ENCODE measurements around the gene CD163L1.
"Not testable (repeated sequence)": the region's sequence is repeated elsewhere in the genome, so short reads cannot be mapped to it uniquely, and the experiment has no call there.

The CD163L1 gene

GRCh38 chr12:7403466-7403865 lies 40.5 kb downstream of the CD163L1 start:
- DNase-seq: no peak

GRCh38 chr12:7399089-7399488 lies 44.9 kb downstream of the CD163L1 start:
- no peak for DNase-seq

DNA sequence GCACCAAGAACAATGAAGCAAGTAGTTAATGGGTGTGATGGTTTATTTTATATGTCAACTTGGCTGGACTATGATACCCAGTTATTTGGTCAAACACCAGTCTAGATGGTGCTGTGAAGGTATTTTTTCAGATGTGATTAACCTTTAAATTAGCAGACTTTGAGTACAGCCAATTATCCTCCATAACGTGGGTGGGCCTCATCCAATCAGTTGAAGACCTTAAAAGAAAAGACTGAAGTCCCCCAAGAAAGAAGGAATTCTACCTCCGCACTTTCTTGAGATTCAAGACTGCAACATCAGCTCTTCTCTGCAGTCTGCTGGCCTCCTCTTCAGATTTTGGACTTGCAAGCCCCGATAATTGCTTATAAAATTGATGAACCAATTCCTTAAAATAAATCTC lies 47.5 kb downstream of the CD163L1 start:
- no peak for DNase-seq

GRCh38 chr12:7395950-7396349 lies 48.0 kb downstream of the CD163L1 start:
- no peak for DNase-seq

- no peak for DNase-seq
These were observed 56.7 kb downstream of the CD163L1 start for GRCh38 chr12:7387289-7387688.

GRCh38 chr12:7383157-7383556 lies 60.8 kb downstream of the CD163L1 start:
- DNase-seq: no peak

- no peak for DNase-seq
These were observed 67.8 kb downstream of the CD163L1 start for GRCh38 chr12:7376196-7376595.

GRCh38 chr12:7375145-7375543 lies 68.8 kb downstream of the CD163L1 start:
- DNase-seq: no peak

DNA sequence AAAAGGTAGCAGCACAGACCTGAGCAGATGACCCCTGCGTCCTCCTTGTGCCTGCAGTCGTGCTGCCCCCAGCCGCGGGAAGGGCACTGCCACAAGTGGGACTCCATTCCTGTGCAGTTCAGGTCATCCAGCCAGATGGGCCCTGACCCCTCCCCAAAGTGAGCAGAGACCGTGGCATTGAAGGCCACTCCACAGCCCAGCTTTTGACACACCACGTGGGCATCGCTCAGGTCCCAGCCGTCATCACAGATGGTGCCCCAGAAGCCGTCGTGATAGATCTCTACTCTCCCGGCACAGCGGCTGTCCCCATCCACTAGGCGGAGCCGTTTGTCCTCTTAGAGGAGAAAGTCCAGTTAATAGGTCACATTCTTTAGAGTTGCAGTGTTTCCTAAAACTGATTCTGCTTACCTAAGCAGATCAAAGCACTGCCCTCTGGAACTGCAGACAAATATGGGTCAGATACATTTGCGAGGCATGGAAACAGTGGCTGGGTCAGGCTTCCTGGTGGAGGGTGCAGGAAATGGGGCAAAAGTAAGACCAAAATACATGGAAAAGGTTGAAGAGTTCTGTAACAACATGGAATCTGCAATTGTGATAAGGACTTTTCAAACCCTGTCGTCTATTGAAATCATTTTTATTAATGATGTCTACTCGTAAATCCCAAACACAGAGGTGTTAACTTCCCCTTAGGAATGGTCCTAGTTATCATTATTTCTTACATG lies 69.4 kb downstream of the CD163L1 start:
- DNase-seq: no peak

- DNase-seq: no peak
These were observed 70.7 kb downstream of the CD163L1 start for GRCh38 chr12:7373226-7373625.

- no peak for DNase-seq
These were observed 74.7 kb downstream of the CD163L1 start for GRCh38 chr12:7369274-7369729.

- DNase-seq: no peak
These were observed 81.2 kb downstream of the CD163L1 start for GRCh38 chr12:7362734-7363133.

GRCh38 chr12:7361265-7361664 lies 82.7 kb downstream of the CD163L1 start:
- DNase-seq: no peak

DNA sequence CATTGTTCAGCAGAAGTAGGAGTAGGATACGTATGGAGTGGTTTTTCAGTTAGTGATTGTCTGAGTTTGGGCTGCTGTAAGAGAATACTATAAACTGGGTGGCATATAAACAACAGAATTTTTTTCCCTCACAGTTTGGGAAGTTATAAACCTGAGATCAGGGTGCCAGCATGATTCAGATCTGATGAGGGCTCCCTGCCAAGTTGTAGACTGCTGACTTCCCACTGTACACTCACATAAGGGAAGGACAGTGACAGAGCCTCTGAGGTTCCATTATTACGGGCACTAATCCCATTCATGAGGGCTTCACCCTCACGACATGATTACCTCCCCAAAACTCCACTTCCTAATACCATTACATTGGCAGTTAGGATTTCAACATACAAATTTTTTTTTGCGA lies 89.4 kb downstream of the CD163L1 start:
- DNase-seq: no peak

GRCh38 chr12:7352661-7353060 lies 91.3 kb downstream of the CD163L1 start:
- DNase-seq: no peak

DNA sequence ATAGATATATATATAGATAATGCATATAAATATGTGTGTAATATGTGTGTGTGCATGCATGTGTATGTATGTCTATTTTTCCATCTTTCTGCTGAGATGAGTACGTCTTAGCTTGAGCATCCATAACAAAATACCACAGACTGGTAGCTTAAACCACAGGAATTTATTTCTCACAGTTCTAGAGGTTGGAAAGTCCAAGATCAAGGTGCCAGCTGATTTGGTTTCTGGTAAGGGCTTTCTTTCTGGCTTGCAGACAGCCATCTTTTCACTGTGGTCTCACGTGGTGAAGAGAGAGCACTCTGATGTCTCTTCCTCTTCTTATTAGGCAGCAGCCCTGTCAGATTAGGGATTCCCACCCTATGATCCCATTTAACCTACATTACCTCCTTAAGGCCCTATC lies 92.8 kb downstream of the CD163L1 start:
- DNase-seq: no peak

- DNase-seq: no peak
These were observed 94.5 kb downstream of the CD163L1 start for GRCh38 chr12:7349418-7349817.

- no peak for DNase-seq
These were observed 97.3 kb downstream of the CD163L1 start for GRCh38 chr12:7346551-7347225.

DNA sequence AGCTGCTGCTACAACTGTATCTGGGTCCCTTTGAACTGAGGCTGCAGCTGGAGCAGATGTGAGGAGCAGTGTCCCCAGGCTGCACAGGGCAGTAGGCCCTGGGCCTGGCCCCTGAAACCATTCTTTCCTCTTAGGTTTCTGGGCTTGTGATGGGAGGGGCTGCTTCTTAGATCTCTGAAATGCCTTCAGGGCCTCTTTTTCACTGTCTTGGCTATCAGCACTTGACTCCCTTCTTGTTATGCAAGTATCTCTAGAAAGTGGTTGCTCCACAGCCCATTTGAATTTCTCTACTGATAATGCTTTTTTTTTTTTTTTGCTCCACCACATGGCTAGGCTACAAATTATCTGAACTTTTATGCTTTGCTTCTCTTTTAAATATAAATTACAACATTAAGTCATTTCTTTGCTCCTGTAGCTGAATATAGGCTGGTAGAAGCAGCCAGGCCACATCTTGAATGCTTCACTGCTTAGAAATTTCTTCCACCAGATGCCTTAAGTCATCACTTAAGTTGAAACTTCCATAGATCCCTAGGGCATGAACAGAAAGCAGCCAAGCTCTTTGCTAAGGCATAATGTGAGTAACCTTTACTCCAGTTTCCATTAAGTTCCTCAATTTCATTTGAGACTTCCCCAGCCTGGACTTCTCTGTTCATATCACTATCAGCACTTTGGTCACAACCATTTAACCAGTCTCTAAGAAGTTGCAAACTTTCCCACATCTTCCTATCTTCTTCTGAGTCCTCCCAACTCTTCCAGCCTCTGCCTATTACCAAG lies 98.9 kb downstream of the CD163L1 start:
- no peak for DNase-seq

- DNase-seq: no peak
These were observed 104.3 kb downstream of the CD163L1 start for GRCh38 chr12:7339675-7340074.

- not testable (repeated sequence) for DNase-seq
These were observed 106.2 kb downstream of the CD163L1 start for GRCh38 chr12:7337790-7338189.

GRCh38 chr12:7327918-7328317 lies 116.0 kb downstream of the CD163L1 start:
- no peak for DNase-seq

GRCh38 chr12:7324176-7324575 lies 119.8 kb downstream of the CD163L1 start:
- no peak for DNase-seq

DNA sequence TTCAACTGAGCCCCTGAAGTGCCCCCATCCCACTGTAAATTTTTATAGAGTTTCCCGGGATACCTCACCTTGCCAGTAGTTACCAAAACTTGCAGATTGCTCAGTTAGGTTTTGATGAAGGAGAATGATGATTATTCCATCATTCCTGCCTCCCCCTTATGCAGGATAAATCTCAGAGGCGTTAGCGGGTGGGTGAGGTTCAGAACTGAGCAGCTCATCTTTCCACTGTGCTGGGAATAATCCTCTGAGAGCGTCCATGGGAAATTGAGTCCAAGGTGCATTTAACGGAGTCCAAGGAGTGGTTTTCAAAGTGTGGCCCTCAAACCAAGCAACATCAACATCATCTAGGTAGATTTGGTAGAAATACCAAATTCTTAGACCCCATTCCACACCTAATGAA lies 121.4 kb downstream of the CD163L1 start:
- DNase-seq: no peak

All from NCI-H2227 treated with DMSO at 0.1 percent for 48 hours (cell line).